B cell (primary cell): Measurements from ENCODE around the gene NHSL2.

ENCODE experiments used
- EZH2 ChIP-seq: IDR thresholded peaks from 2 replicates; pipeline ENCODE4 v1.6.1; 2012; ENCODE audit warnings: borderline replicate concordance, low read depth, mild to moderate bottlenecking, moderate library complexity, low read length; ENCODE audit not compliant: insufficient read depth, poor library complexity, severe bottlenecking
- TF ChIP-seq, protein P1 (sequence below): fragments of 200-600 bp; IDR thresholded peaks from one replicate; pipeline ENCODE4 v1.8.0; 2022; ENCODE audit warnings: antibody characterized with exemption, mild to moderate bottlenecking

DNA sequence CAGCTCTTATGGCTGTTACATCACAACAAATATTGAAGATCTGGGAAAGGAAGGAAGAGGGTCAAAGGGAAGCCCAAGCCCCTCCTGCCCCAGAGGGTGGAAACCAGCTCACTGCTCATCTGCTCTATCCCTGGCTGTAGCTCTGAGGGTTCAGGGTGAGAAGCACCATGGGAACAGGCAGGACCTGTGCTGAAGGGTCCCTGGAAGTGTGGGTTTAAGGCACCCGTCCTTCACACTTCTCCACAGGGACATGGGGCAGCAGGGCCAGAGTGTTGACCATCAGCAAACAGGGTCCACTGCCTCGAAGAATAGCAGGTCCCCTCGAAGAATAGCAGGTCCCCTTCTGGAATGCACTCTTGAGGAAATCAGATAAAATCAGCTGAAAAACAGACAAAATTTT lies 216.7 kb downstream of the NHSL2 start:
- TF ChIP-seq, protein P1, sequence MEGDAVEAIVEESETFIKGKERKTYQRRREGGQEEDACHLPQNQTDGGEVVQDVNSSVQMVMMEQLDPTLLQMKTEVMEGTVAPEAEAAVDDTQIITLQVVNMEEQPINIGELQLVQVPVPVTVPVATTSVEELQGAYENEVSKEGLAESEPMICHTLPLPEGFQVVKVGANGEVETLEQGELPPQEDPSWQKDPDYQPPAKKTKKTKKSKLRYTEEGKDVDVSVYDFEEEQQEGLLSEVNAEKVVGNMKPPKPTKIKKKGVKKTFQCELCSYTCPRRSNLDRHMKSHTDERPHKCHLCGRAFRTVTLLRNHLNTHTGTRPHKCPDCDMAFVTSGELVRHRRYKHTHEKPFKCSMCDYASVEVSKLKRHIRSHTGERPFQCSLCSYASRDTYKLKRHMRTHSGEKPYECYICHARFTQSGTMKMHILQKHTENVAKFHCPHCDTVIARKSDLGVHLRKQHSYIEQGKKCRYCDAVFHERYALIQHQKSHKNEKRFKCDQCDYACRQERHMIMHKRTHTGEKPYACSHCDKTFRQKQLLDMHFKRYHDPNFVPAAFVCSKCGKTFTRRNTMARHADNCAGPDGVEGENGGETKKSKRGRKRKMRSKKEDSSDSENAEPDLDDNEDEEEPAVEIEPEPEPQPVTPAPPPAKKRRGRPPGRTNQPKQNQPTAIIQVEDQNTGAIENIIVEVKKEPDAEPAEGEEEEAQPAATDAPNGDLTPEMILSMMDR = no peak
- TF ChIP-seq EZH2 = no peak
